GM19468 (cell line): ENCODE measurements around the gene NEO1.

ENCODE experiments used
- ATAC-seq: cut with Tn5 transposase; IDR thresholded peaks from one replicate; pipeline ENCODE4 v1.9.1; 2021; ENCODE audit warnings: mild to moderate bottlenecking, moderate library complexity, moderate number of reproducible peaks; ENCODE audit not compliant: unreplicated experiment; ENCODE audit errors: extremely low read depth

Gene NEO1

GRCh38 chr15:73322665-73323373 lies 270.6 kb downstream of the NEO1 start:
- no peak for ATAC-seq

- no peak for ATAC-seq
Measured at GRCh38 chr15:73323374-73323955, 271.2 kb downstream of the NEO1 start.

DNA sequence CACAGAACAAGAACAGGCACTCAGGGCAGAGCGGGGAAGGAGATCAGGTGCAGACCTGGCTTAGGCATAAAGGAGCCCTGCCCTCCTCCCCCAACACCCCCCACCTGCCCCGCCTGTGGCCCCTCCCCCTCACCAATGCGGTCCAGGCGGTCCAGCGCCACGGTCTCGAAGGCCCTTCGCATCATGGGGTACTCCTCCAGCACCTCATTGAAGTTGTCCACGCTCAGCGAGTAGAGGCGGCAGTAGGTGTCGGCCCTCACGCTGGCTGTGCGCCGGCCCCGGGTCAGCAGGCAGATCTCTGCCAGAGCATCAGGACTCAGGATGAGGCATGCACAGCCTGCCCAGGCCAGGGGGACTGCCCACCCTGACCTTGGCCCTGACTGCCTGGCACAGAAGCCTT lies 271.7 kb downstream of the NEO1 start:
- no peak for ATAC-seq

- no peak for ATAC-seq
Measured at GRCh38 chr15:73324496-73325170, 272.4 kb downstream of the NEO1 start.

DNA sequence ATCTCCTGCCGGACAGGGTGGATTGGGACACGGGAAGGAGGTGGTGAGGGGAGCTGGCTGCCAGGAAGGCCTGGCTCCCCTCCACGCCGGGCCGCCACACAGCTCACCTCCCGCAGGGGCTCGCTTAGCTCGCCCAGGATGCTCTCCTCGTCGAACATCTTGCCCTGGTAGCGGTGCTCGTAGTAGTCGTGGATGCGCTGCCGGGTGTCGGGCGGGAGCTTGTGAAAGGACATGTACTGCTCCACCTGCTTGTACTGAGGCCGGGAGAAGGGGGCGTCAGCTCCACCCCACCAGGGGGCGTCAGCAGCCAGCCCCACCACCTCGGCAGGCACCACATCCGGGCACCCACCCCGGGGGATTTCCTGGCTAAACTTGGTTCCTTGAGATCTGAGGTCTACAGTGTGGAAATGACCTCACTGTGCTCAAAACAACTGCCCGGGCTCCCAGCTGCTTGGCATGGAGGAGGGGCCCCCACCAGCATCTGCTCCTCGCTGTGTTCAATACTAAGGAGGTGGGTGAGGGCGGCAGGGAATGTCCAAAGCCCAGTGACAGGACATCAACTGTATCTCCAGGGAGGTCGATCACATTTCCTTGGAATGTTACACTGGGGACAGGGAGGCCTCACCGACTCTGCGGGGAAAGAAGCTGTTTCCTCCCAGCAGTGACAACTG lies 273.1 kb downstream of the NEO1 start:
- ATAC-seq, result no peak

GRCh38 chr15:73326157-73326556 lies 273.9 kb downstream of the NEO1 start:
- ATAC-seq, result no peak

DNA sequence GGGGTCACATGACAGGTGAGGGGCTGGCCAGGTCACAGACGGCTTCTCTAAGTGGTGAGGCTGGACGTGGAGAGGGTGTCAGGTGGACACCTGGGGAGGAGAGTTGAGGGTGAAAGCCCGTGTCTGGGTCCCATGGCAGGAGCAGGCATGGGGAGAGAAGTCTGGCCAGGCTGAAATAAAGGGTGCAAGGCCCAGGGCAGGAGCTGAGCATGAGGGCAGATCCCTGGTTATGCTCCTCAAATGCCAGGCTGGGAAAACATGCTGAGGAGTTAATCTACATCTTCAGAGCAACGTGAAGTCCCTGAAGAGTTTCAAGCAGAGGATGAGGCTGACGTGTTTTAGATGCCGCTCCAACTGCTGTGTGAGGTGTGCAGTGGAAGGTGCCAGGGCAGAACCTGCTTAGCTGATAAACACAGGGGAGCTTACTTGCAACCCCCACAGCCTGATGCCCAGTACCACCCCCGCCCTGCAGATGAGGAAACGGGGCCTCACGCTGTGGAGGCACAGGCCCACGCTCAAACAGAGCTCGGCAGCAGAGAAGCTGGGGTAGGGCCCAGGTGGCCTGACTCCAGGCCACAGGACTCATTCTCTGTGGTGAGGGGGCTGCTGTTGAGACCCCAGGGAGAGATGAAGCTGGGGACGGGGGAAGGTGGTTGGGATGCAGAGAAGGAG lies 276.0 kb downstream of the NEO1 start:
- no peak for ATAC-seq

- ATAC-seq, result no peak
Measured at GRCh38 chr15:73328981-73329380, 276.7 kb downstream of the NEO1 start.

DNA sequence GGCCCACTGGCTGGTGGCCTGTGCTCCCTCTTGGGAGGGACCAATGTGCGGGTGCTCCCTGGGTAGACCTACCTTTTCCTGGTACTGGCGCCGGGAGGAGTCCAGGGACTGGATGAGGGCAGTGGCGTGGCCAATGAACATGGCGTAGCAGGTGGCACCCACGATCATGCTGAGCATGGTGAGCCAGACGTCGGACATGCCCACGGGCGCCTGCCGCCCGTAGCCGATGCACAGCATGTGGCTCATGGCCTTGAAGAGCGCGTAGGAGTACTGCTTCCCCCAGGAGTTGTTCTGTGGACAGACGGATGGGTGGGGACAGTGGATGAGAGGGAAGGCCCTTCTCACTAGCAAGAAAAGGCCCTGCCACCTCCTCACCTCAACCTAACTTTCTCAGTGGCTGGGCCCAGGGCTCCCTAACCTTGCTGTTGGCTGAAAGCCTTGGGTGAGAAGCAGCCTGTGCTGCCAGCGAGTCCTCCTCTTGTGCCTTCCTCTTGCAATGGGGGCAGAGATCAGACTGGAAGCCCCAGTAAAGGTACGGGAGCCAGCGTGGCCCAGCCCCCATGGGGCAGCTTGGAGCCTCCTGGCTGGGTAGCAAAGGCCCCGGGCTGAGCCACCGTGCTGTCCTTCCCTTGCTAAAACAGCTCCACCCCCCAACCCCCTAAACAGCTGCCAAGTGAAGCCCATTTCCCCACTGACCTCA lies 277.4 kb downstream of the NEO1 start:
- ATAC-seq, result no peak

GRCh38 chr15:73330206-73331051 lies 278.2 kb downstream of the NEO1 start:
- no peak for ATAC-seq

GRCh38 chr15:73331501-73331900 lies 279.2 kb downstream of the NEO1 start:
- no peak for ATAC-seq

GRCh38 chr15:73331991-73332925 lies 280.0 kb downstream of the NEO1 start:
- no peak for ATAC-seq

DNA sequence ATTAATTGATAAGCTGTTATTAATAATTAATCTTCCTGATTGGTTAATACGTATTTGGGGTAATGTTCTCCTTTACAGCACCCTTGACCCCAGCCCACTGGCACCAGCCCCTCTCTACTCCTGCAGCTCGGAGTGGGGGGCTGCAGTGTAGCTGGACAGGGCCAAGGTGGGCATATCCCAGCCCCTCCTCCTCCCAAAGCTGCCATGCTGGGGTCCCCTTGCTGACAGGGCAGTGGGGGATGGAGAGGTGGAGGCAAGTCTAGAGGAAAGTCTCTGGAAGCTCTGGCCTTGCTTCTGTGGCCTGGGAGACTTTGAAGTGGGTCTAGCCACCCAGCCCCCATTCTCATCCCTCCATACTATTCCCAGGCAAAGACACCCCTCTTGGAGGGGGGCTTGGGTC lies 280.7 kb downstream of the NEO1 start:
- ATAC-seq, result no peak

GRCh38 chr15:73334086-73334485 lies 281.8 kb downstream of the NEO1 start:
- ATAC-seq, result no peak

DNA sequence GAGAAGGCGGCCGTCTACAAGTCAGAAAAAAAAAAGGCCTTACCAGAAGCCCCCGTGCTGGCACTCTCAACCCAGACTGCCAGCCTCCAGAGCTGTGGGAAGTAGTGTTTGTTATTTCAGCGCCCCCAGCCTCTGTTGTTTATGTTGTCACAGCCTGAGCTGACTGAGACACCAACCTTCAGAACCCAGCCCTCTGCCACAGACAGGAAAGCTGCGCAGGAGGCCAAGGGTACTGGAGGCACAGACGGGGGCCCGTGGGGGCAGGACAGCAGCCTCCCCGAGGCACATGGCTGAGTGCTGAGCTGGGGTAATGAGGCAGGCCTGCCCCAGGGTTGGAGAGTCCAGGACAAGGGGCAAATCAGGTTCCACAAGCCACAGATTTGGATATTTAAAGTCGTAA lies 282.8 kb downstream of the NEO1 start:
- ATAC-seq, result no peak

DNA sequence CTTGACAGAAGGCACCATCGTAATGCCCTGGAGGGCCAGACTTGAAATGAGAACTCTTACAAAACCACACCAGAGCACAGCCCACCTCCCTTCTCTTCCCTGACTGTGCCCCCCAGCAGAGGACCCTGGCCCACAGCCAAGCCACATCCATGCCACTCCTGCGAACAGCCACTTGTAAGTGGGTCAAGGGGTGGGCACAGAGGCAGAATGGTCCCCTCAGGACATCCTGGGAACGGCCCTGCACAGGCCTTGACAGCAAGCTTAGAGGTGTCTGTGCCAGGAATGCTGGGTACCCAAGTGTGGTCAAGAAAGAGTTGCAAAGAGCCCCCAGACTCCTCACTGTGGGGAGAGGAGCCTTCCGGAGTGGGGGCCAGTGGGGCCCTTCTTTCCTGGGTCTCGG lies 283.2 kb downstream of the NEO1 start:
- ATAC-seq, result no peak

DNA sequence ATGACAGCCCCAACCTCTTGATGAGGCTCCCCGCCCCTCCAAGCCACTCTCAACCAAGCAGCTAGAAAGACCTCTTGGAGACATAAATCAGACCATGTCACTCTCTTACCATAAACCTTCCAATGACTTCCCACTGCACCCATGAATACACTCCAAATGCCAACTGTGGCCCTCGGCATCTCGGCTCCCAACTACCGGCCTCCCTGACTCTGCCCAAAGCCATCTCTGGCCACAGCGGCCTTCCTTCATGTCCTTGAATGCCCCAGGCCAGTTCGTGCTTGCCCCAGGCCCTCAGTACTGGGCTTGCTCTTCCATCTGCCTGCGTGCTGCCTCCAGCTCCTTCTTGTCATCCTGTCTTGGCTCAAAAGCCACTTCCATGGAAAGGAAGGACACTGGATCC lies 284.5 kb downstream of the NEO1 start:
- ATAC-seq, result no peak

- no peak for ATAC-seq
Measured at GRCh38 chr15:73337187-73337586, 284.9 kb downstream of the NEO1 start.
